Pancreas (tissue), 10 donors: ENCODE results near the gene RHBDF1. TPM values are rescaled to one million over a fixed set of nuclear protein-coding genes. Genes with fewer than 3 reads are reported as not detected.

Experiments
- ATAC-seq, 4 donors: fragments of 200-7000 bp; cut with Tn5 transposase; one replicate each; pipeline versions ENCODE4 v1.8.0 to v1.9.1; 2020; ENCODE audit warnings: mild to moderate bottlenecking in 4 of 4, moderate library complexity in 4 of 4
- DNase-seq, 6 donors: peaks; one replicate each; pipeline ENCODE4 v3.0.0-alpha.2; 2020
- FAIRE-seq: peaks from 2 replicates; lab custom pipeline; 2012; peaks lifted over from hg19 to GRCh38; lab: Jason Lieb, UNC
- H3K27ac ChIP-seq, 4 donors: fragments of 200-600 bp; sonication (generic); 1 replicate in 3 of 4; 2 replicates in 1 of 4; pipeline versions ENCODE4 v1.5.0 to v1.8.0; 2020
- H3K27me3 ChIP-seq, 4 donors: fragments of 200-600 bp; one replicate each; pipeline ENCODE4 v1.8.0; 2021
- H3K36me3 ChIP-seq, 3 donors: fragments of 200-600 bp; sonication (generic) in 1 of 3; one replicate each; pipeline versions ENCODE4 v1.5.0 to v1.8.0; 2020 to 2021
- H3K4me1 ChIP-seq, 3 donors: fragments of 200-600 bp; one replicate each; pipeline ENCODE4 v1.8.0; 2021
- H3K4me3 ChIP-seq, 4 donors: fragments of 200-600 bp; sonication (generic) in 2 of 4; one replicate each; pipeline versions ENCODE4 v1.5.0 to v1.8.0; 2020 to 2021
- H3K9me3 ChIP-seq, 4 donors: fragments of 200-600 bp; one replicate each; pipeline ENCODE4 v1.8.0; 2021
- WGBS, 2 donors: extraction: QIAGEN DNeasy Blood & Tissue Kit; methylation state at CpG; one replicate each; pipeline ENCODE4 v1.1.7; 2013; 5-methylcytosine and 5-hydroxymethylcytosine counted together
- intact Hi-C, 3 donors: fragments of 100-400 bp; cut with DNase I; formaldehyde crosslinking; loops; one replicate each; pipeline versions ENCODE4 v1.11.1 to v1.14.2; 2022
- polyA plus RNA-seq, 2 donors: library from polyadenylated mRNA; stranded (reverse); fragments of 200-250 nt; gene quantifications; one replicate each; pipeline ENCODE4 v1.2.3, GENCODE V29; 2013
- total RNA-seq, 6 donors: library from RNA; stranded (reverse); fragmentation: NEBNext Ultra II Directional in 4 of 6; extraction: Animal tissue kit (Norgen Biotek cat#: 25700) in 4 of 6; gene quantifications; one replicate each; pipeline versions ENCODE4 v1.2.1 to v1.2.4, GENCODE V29; 2021 to 2023
- TF ChIP-seq, protein P1 (sequence below), 4 donors: fragments of 200-600 bp; sonication (generic) in 3 of 4; IDR thresholded peaks; one replicate each; pipeline versions ENCODE4 v1.5.0 to v1.8.0; 2021; ENCODE audit warnings: antibody characterized with exemption in 4 of 4
- donor health status: healthy with polysubstance abuse.
- donor health status: DM: no; HTN: no; CAD: no; lungs with moderate emphysema.
- donor health status: DM: no; HTN: no; CAD: no.
- donor health status: control.
- donor health status: control.
- donor health status: Bipolar disorder and iron deficiency.
- donor health status: DM: yes; HTN: yes; CAD: no.
- donor health status: DM: no; HTN: no; CAD: no.
- donor health status: DM: no; HTN: no; CAD: no.
- donor health status: DM: yes; HTN: yes; CAD: no.

RHBDF1 gene
- total and polyA plus RNA-seq, 8 donors, result 7.3 to 56.3 (median 12.4) TPM

DNA sequence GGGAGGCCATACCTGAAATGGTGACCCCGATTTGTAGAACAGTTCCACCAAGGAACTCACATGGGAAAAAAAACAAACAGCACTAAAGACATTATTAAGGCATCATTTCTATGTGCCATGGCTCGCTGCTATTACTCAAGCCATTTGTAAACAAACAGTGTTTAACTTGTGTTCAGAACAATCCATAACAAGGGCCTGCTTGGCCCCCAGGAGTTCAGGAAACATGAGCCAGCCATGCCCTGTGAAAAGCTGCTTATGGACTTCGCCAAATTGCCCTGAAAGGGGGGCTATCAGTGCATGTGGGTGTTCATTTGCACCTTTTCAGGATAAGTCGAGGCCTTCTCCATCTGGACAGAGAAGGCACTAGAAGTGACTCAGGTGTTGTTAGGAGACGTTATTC lies 27.0 kb downstream of the RHBDF1 start:
- Histone ChIP-seq H3K4me1 (no peaks in the 10 kb centered on the region), H3K36me3 (no peaks in the 10 kb centered on the region), H3K27me3 (no peaks in the 10 kb centered on the region), H3K27ac (no peak overlapping the region), H3K4me3 (no peak overlapping the region), H3K9me3 (no peaks in the 10 kb centered on the region)
- ATAC-seq (no peak), DNase-seq (no peak), FAIRE-seq (no peak)
- intact Hi-C loops, result no loop called here
- 71 to 77% methylated on average over 5 of the region's 5 CpGs for WGBS, 2 donors
- TF ChIP-seq, protein P1, sequence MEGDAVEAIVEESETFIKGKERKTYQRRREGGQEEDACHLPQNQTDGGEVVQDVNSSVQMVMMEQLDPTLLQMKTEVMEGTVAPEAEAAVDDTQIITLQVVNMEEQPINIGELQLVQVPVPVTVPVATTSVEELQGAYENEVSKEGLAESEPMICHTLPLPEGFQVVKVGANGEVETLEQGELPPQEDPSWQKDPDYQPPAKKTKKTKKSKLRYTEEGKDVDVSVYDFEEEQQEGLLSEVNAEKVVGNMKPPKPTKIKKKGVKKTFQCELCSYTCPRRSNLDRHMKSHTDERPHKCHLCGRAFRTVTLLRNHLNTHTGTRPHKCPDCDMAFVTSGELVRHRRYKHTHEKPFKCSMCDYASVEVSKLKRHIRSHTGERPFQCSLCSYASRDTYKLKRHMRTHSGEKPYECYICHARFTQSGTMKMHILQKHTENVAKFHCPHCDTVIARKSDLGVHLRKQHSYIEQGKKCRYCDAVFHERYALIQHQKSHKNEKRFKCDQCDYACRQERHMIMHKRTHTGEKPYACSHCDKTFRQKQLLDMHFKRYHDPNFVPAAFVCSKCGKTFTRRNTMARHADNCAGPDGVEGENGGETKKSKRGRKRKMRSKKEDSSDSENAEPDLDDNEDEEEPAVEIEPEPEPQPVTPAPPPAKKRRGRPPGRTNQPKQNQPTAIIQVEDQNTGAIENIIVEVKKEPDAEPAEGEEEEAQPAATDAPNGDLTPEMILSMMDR (IDR thresholded peaks at IDR 0.05), result no peak

DNA sequence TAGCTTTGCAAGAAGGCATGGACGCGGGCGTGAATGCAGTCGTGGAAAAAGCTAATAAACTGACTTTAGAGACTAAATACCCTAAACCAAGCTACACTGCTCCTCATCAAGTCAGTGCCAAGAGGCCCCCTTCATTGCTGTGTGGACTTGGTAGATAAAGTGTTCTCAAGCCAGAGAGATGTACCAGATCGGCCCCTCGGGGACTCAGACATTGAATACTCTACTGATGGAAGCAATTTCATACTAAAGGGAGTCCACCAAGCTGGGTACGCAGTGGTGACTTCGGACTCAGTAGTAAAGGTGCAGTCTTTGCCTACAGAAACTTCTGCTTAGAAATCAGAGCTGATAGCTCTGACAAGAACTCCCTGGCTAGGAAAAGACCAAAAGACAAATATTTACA lies 27.8 kb downstream of the RHBDF1 start:
- DNase-seq, result no peak
- FAIRE-seq, result no peak
- TF ChIP-seq, protein P1 (IDR thresholded peaks at IDR 0.05), result no peak
- H3K4me1 ChIP-seq, result no peaks in the 10 kb centered on the region
- WGBS, 2 donors, result 94 to 95% methylated on average over 8 of the region's 8 CpGs
- H3K9me3 ChIP-seq, result no peaks in the 10 kb centered on the region
- H3K27me3 ChIP-seq, result no peaks in the 10 kb centered on the region
- H3K27ac ChIP-seq, result no peak overlapping the region
- intact Hi-C loops, result no loop called here
- ATAC-seq, result no peak
- H3K4me3 ChIP-seq, result no peak overlapping the region
- H3K36me3 ChIP-seq, result no peaks in the 10 kb centered on the region

DNA sequence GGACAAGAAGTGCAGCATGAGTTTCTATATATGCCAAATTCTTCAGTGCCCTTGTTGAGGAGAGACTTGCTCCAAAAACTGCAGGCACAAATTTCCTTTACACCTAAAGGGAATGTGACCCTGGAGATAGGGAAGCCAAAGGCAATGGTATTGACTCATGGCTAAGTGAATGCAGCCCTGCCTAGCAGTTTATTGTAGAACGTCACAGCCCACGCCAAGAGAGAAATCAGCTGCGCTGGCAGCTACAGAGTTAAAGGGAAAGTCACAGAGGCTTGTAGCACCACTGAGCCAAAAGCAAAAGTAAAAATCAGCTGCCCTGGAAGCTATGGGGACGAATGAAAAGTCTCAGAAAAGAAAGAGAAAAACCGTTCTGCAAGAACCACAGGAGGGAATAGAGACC lies 29.1 kb downstream of the RHBDF1 start:
- TF ChIP-seq, protein P1 (IDR thresholded peaks at IDR 0.05), result no peak
- WGBS, 2 donors, result 81 to 85% methylated on average over 5 of the region's 5 CpGs
- FAIRE-seq (no peak), ATAC-seq (no peak), DNase-seq (no peak)
- Histone ChIP-seq H3K9me3 (no peaks in the 10 kb centered on the region), H3K36me3 (no peaks in the 10 kb centered on the region), H3K4me3 (no peak overlapping the region), H3K4me1 (no peaks in the 10 kb centered on the region), H3K27me3 (no peaks in the 10 kb centered on the region), H3K27ac (no peak overlapping the region)
- intact Hi-C loops, result no loop called here

DNA sequence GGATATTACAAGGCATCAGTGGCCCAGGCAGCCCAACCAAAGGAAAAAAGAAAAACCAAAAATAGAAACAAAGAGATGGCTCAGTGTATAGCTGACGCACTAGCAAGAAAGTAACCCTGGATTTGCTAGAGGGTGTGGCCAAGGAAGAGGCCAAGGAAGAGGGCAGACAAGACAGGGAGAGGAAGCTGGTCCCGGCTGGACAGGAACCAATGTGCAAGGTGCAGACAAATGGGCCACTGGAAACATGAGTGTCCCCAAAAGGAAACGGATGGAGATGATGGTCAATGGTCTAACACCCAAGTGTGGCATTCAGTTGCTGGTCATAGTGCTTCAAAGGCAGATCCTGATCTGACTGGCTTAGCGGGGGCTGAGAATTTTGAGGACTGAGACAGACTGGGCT lies 29.7 kb downstream of the RHBDF1 start:
- no peaks in the 10 kb centered on the region for H3K4me1 ChIP-seq
- no peak for FAIRE-seq

DNA sequence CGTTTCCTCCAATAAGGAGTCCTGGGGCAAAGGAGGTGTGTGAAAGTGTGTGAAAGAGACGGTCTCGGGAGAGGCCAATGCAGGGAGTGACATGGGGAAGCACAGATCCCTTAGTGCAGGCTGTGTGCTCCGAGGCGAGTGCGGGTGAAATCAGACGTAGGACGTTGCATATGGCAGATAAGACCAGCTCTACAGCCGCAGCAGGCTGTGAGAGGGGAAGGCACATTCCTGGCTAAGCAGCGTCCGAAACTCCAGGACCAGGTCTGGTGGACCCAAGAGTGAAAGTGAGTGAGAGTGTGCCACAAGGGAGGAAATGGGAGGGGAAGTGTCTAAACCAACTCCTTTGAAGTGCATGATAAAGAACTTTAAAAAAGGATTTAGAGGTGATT lies 30.4 kb downstream of the RHBDF1 start:
- no peak for FAIRE-seq
- Histone ChIP-seq H3K4me1 (no peaks in the 10 kb centered on the region), H3K36me3 (no peaks in the 10 kb centered on the region), H3K9me3 (no peaks in the 10 kb centered on the region), H3K4me3 (no peak overlapping the region), H3K27ac (no peak overlapping the region), H3K27me3 (no peaks in the 10 kb centered on the region)
- 90 to 95% methylated on average over 11 of the region's 11 CpGs for whole genome bisulfite sequencing, 2 donors
- intact Hi-C loops, result no loop called here
- TF ChIP-seq, protein P1 (IDR thresholded peaks at IDR 0.05), result no peak
- no peak for ATAC-seq
- DNase-seq, result no peak

More for the DNA sequence above, 29.7 kb downstream of the RHBDF1 start:
- DNase-seq (no peak), ATAC-seq (no peak)
- no peaks in the 10 kb centered on the region for H3K9me3 ChIP-seq
- TF ChIP-seq, protein P1 (IDR thresholded peaks at IDR 0.05), result no peak
- no peaks in the 10 kb centered on the region for H3K27me3 ChIP-seq
- 87 to 91% methylated on average over 4 of the region's 4 CpGs for WGBS, 2 donors
- H3K36me3 ChIP-seq, result no peaks in the 10 kb centered on the region
- intact Hi-C loops, result no loop called here
- no peak overlapping the region for H3K27ac ChIP-seq
- no peak overlapping the region for H3K4me3 ChIP-seq
